ENCODE measurements around the gene PLD5.
"Not testable (repeated sequence)": the region's sequence is repeated elsewhere in the genome, so short reads cannot be mapped to it uniquely, and the experiment has no call there.

The PLD5 gene

DNA sequence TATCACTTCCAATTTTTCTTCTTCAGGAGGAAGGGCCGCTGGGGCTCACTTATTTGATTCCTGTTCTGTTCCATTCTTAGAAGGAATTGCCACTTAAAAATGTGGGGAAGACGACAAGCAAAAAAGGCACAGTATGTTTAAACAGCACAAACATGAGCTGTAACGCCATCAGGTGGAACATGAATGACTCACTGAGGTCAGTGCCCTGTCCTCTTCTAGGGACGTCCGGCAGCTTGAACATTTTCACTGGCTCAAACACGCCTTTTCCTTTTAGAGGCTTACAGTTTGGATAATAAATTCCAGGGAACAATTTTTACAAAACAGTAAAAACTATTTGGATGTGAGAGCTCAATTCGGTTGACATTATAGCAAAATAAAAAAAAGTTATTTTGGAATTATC lies 260.1 kb downstream of the PLD5 start:
- DNase-seq, result not testable (repeated sequence)

DNA sequence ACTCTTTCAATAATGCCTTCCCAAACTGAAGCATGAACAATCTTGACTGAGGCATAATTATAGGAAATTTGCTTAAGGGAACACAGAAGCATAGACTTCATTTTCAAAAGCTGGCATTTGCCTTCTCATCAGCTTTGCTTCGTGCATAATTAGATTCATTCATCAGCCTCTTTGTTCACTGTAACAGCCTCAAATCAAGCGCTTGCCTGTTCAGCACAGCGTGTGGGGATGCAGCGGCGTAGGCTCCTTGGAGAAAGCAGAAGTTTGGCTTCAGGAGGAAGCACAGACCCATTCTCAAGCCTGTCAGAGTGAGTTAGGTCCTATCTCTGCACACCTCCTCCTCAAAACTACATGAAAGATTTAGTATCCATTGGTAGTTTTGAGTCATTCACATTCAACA lies 279.2 kb downstream of the PLD5 start:
- DNase-seq, result no peak

DNA sequence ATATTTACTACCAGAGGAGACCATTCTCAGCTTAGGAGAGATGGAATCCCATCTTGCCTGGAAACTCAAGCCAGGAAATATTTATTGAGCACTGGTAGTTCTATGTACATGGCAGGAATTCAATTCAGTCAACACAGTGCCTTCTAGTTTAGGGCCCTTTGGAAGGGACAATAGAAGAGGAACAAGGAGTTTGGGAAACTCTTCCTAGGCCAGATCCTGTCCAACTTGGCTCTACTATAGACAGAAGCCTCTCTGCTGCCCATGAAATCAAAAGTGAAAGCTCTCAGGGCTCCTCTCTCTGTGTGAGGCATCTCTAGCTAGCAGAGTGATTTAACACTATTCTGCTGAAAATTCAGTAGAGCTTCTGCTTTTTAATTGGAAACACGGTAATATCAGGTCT lies 281.0 kb downstream of the PLD5 start:
- DNase-seq, result no peak

DNA sequence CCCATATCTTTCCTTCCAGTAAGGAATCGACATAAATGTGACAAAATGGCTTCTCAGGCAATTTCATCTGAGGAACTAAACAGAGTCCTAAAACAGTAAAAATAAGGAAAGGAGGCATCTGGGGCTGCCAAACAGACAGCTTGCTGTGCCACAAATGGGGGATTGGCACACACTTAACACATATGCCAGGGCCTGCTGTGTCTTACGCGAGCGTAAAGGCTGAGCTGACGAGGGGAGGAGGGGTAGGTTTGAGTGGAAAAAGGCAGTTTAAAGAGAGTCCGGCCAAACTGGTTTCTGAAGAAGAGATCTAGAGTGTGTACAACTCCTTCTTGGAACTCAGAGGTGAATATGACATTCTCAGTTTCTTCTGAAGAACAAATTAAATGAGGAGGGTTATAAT lies 281.5 kb downstream of the PLD5 start:
- no peak for DNase-seq

DNA sequence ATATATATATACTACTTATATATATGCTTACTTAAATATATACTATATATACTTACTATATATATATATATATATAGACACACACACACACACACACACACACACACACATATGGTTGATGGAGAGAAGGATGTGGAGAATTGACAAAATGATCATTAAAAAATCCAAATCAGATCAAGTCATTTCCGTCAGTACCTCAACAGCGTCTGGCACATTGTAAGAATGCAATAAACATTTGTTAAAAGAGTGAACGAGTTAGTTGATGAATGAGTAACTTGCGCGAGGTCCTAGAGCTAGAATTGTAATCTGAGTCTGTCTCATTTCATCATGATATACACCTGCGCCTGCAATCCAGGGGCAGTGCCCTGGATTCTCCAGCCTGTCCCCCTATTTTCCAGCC lies 282.6 kb downstream of the PLD5 start:
- no peak for DNase-seq

DNA sequence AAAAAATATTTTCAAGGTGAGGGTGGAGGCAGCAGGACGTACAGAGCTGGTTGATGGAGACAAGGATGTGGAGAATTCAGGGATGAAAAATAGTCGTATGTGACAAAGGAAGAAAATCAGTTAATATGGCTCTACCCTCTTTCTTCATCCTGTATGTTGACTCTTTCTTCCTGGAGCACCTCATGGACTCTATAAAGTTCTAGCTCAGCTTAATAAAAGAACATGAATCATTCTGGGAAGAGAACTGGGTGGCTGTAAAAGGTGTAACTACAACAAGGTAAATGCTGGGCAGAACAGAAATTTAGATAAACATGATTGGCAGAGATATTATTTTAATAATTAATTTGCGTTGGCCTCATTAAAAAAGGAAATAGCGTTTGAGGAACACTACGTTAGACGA lies 283.8 kb downstream of the PLD5 start:
- DNase-seq, result no peak

DNA sequence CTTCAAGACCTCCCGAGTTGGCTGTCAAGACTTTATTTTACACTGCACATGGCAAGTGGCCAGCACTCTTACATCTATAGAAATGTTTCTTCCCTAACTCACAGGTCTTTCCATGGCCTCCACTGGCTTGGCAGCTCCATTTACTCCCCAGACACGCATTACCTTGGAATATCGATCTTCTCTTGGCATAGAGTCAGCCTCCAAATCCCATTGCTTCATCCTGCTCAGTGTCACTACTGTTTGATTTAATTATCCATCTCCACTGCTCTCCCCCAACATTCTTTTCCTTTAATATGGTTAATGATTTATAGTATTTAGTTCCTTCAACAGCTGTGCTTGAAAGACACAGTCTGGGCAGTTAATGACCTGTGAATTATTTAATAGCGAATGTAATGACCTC lies 284.4 kb downstream of the PLD5 start:
- no peak for DNase-seq

DNA sequence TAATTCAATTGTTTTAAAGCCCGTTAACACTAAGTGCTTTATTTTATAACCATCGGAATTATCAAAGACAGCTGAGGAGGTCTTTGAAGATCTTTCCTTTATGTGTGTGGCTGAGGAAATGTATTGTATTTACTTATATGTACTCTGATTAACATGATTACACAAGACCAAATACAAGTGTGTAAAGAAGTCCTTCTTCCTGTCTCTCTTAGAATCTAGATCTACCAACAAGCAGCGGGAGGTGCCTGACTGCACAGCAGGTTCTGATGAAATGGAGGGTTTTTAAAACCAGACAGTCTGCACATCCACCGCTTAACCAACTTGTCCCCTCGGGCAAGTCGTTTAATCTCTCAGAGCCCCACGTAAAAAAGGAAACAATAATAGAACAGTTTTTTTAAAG lies 285.1 kb downstream of the PLD5 start:
- no peak for DNase-seq

DNA sequence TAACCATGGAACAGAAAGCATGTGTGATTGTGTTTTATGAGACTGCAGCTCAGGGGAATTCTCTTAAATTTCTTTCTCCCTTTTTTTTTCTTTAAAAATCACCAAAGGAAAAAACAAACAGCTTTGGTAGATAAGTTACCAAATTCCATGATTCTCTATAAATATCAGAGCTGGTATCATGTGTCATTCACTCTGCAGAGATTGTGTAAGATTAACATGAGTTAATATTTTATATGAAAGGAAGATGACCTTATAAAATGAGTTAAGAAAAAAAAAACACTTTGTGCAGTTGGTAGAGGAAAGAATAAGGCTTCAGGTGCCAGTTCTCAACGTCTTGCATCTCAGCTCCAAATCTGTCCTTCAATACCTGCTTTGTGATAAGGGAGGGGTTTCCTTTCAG lies 287.4 kb downstream of the PLD5 start:
- no peak for DNase-seq

DNA sequence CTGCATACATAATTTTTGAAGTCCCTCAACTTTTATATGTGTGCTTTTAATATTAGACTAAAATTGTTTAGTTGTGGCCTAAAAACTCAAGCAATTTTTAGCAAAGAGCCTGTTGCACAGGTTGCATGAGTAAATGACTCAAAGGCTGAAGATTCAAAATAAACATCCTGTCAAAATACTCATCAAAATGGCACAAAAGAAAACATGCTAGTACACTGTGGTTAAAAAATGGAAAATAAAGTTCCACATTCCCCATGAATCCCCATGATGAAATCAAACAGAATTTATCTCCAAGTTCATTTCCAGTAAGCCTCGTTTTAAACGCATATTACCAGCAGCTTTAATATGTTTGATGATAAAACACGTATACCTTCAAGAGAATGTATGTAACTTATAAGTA lies 295.5 kb downstream of the PLD5 start:
- no peak for DNase-seq

DNA sequence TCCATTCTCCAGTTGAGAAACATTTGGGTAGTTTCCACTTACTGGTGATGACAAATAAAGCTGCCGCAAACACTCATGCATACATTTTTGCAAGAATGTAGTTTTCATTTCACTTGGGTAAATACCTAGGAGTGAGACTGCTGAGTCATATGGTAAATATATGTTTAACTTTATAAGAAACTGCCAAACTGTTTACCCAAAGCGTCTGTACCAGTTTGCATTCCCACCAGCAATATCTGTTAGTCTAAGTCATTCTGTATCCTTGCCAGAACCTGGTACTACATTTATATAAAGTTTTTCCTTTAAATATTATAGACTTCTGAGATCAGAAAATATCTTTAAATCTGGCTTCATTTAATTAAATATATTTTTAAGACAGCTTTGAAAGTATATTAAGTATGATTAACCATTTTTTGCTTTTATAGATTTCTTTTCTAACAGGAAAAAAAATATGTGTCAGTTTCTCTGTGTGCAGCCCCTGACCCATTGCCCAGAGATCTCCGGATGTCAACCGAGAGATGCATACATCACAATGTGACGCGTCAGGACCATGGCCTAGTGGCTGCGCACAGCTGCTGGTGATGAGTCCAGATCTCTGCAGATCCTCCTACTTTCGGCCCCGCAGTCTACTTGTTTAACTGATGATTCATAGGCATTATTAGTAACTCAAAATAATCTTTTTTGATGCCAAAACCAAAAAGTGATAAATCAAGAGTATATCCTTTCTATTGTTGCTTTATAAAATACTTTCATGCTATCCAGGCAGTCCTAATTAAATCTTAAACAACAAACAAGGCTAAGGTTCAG lies 298.5 kb downstream of the PLD5 start:
- no peak for DNase-seq

DNA sequence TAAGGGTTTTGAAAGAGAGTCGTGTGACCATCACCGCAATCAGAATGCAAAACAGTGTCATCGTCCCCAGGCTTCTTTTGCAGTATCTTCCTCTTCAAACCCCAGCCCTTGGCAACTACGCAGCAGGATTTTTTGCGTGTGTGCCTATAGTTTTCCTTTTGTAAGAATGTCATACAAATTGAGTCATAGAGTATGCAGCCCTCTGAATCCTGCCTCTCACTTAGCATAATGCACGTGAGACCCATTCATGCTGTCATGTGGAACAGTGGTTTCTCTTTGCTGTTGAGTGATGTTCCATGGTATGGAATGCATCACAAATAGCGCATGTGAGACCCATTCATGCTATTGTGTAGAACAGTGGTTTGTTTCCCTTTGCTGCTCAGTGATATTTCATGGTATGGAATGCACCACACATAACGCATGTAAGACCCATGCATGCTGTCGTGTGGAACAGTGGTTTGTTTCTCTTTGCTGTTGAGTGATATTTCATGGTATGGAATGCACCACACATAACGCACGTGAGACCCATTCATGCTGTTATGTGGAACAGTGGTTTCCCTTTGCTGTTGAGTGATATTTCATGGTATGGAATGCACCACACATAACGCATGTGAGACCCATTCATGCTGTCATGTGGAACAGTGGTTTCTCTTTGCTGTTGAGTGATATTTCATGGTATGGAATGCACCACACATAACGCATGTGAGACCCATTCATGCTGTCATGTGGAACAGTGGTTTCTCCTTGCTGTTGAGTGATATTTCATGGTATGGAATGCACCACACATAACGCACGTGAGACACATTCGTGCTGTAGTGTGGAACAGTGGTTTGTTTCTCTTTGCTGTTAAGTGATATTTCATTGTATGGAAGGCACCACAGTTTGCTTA lies 299.4 kb downstream of the PLD5 start:
- not testable (repeated sequence) for DNase-seq

DNA sequence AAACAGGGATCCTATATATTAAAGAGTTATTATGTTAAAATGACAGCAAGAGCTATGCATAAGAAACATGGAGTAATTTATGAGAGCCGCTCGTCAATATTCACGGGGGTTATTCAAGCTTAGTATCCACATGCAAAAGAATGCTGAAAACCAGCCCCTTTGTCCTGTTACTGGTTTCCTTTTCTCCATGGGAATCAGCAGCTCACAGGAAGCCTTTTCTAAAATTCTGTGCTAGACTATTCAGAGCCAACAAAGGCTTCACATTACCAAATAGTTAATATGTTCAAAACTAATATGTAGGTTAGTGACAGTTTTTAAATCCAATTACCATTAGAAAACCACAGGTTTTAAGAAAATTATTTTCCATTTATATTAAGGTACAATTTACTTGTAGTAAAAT lies 300.0 kb downstream of the PLD5 start:
- no peak for DNase-seq

DNA sequence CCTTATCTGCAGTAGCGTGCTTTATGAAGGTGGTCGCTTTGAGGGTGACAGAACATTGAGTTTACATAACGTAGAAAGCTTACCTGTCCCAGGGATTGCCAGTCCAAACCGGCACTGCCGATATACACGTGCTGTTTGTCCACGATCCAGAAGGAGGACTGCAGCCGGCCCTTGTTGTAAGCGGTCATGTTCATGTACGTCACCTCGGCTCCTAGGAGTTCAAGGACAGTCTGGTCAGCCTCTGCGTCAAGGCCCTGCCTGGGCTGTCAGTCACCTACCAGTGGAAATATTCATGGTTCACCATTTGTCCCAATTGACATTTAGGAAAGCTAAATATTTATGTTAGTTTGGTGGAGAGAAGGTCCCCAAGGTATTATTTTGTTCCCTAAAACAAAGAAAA lies 304.6 kb downstream of the PLD5 start:
- no peak for DNase-seq

DNA sequence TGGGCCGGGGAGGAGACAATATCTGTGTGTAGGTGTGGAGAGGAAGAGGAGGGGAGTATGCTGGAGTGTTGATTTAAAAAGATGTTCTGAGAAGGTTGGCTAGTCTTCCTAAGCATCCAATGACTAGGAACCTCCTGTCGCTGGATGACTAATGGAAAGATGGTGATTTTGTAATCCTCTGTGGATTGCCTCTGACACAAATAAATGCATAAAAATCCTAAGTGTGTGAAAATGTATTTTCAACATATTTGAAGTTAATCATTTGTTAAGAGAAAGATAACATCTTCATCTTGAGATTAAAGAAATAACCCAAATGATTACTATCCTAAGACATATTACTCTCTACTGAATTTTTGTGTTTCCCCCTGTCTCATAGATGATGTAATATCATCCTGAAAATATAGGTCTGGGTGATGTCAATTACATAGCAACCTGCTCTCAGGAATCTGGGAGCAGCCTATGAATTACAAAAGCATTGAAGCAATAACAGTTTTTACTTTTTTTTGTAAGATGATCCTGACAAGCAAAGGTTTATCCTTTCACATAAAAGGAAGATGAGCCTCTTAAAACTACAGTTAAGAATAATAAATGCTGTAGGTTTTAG lies 305.1 kb downstream of the PLD5 start:
- no peak for DNase-seq

DNA sequence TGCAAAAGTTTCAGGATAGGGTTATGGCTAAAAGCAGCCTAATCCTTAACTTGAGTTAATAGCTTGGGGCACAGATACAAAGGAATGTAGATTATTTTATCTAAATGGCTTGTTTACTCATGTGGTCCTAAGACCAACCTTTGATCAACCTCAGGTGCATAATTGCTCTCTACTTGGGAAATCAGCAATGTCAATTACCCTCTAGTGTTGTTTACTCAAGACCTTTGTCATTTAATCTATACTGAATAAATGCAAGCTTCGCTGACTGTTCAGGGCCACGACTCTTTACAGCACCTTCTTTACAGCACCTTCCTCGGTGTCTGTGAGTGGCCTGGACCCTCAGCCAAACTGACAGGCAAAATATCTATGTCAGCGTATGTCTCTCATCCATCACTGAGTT lies 308.1 kb downstream of the PLD5 start:
- DNase-seq, result no peak

DNA sequence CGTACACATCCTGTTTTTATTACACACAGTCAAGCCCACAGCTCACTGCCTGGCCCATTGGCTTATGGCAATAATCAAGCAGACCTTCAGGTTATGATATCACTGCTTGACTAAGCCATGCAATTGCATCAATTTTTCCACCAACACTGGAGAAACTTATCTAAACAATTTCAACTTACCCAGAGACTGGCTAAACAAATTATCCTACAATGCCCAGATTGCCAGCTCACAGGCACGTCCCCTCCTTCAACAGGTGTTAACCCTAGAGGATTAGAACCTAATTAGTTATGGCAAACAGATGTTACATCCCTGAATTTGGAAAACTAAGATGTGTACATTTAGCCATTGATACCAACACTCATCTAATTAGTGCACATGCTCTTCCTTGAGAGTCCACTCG lies 310.0 kb downstream of the PLD5 start:
- DNase-seq, result not testable (repeated sequence)

DNA sequence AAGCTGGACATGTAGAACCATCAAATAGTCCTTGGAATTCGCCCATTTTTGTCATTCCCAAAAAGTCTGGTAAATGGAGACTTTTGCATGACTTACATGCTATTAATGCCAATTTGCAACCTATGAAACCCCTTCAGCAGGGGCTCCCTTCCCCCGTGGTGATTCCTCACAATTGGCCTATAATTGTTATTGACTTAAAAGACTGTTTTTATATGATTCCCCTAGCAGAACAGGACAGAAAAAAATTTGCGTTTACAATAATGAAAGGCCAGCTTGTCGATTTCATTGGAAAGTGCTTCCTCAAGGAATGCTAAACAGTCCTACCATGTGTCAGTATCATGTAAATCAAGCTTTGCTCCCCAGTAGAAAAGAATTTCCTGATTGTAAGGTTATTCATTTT lies 311.5 kb downstream of the PLD5 start:
- DNase-seq, result not testable (repeated sequence)

DNA sequence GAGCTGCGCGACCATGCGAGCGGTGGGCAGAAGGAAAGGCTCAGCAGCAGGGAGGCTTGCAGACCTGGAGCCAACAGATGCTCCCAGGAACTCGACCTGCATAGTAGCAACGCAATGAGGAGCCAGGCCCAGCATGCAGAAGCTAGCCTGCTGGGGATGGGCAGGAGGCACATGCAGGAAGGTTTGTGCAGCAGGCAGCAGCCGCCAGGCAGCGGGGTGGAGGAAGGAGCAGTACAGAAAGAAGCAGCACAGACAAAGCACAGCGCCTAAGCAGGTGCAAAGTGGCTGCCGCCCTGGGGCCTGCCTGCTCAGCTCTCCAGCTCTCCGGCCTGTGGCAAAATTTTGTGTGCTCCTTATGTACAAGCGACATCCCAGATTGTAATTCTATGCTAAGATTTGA lies 312.1 kb downstream of the PLD5 start:
- DNase-seq, result no peak

DNA sequence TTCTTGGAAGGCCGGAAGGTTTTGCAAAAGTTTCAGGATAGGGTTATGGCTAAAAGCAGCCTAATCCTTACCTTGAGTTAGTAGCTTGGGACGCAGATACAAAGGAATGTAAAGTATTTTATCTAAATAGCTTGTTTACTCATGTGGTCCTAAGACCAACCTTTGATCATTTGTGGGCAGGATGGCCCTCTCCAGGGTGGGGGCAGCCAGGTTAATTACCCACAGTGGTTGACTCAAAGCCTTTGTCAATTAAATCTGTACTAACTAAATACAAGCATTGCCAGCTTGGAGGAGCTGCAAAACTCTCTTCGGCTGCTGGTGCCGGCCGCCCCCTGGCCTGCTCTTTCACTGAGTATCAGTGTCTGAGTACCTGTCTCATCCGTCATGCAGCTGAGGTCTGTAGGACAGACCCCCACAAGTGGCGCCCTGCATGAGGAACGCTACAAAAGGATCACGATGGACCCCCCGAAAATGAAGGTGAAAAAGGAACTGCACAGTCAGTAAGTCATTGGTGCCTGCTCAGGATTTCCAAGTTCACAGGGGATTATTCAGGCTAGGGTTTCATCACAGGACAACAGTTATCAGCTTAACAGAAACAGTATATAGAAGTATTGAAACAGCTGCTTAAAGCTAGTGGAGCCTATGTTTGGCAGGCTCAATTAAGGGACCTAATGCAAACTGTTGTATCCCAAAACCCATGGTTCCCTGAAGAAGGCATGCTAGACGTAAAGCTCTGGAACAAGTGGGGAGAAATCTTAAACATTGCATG lies 313.1 kb downstream of the PLD5 start:
- DNase-seq, result no peak

DNA sequence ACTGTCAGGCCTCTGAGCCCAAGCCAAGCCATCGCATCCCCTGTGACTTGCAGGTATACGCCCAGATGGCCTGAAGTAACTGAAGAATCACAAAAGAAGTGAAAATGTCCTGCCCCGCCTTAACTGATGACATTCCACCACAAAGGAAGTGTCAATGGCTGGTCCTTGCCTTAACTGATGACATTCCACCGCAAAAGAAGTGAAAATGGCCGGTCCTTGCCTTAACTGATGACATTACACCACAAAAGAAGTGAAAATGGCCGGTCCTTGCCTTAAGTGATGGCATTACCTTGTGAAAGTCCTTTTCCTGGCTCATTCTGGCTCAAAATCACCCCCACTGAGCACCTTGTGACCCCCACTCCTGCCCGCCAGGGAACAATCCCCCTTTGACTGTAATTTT lies 314.2 kb downstream of the PLD5 start:
- not testable (repeated sequence) for DNase-seq

DNA sequence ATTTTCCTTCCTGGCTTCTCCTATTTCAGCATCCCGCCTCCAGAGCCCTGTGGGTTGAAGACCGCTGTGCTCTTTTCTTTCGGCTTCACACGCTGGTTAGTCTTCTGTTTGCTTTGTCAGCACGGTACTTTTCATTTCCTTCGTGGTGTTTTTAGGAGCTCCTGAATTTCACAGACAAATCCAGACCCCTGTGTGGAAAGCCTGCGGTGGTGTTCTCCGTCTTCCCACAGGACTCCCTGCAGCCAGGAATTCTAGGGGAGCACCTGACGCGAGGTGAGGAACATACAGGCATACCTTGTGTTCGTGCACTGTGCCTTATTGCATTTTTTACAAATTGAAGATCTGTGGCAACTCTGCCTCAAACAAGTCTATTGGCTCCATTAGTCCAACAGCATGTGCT lies 315.4 kb downstream of the PLD5 start:
- no peak for DNase-seq

DNA sequence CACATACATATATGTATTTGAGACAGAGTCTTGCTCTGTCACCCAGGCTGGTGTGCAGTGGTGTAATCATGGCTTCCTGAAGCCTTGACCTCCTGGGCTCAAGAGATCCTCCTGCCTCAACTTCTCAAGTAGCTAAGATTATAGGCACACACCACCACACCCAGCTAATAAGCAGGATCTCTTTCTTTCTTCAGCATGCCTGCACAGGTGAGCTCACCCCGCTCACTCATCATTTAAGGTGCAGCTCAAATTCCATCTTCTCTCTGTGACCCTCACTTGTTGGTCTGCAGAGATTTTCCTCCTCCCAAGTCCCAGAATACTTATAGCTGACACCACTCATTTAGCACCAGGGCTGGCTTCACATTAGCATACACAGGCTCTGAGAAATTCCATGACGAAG lies 316.5 kb downstream of the PLD5 start:
- DNase-seq, result no peak

Measured in activated naive CD4-positive, alpha-beta T cell treated with anti-CD3 and anti-CD28 coated beads, Interleukin-2, amount 50 U/mL, for 16 hours (primary cell).